OCI-LY3 (cell line): ENCODE data around the gene TTF2.

Experiments used
- EZH2phosphoT487 ChIP-seq: fragments of 200-600 bp; shearing (Covaris generic); IDR thresholded peaks from 2 replicates; pipeline ENCODE4 v1.6.1; 2018; ENCODE audit warnings: antibody characterized with exemption, mixed run types, low read depth
- TF ChIP-seq, protein P1 (sequence below): fragments of 200-600, 300-600 bp; sonication (generic); IDR thresholded peaks from 2 replicates; pipeline ENCODE4 v1.5.1; 2014; ENCODE audit warnings: antibody characterized with exemption, low read length, low read depth

DNA sequence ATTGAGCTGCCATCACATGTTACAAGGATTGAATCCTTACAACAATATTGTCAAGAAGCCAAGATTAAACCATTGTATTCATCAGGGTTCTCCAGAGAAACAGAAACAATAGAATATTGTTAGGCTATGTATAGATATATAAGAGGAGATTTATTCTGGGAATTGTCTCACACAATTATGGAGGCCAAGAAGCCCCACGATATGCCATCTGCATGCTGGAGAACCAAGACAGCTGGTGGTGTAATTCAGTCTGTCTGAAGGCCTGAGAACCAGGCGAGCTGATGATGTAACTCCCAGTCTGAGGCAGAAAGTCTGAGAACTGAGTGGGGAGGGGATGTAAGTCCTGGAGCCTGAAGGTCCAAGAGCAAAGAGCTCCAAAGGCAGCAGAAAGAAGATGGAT is 14.5 kb upstream of the TTF2 start:
- TF ChIP-seq, protein P1, sequence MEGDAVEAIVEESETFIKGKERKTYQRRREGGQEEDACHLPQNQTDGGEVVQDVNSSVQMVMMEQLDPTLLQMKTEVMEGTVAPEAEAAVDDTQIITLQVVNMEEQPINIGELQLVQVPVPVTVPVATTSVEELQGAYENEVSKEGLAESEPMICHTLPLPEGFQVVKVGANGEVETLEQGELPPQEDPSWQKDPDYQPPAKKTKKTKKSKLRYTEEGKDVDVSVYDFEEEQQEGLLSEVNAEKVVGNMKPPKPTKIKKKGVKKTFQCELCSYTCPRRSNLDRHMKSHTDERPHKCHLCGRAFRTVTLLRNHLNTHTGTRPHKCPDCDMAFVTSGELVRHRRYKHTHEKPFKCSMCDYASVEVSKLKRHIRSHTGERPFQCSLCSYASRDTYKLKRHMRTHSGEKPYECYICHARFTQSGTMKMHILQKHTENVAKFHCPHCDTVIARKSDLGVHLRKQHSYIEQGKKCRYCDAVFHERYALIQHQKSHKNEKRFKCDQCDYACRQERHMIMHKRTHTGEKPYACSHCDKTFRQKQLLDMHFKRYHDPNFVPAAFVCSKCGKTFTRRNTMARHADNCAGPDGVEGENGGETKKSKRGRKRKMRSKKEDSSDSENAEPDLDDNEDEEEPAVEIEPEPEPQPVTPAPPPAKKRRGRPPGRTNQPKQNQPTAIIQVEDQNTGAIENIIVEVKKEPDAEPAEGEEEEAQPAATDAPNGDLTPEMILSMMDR, result no peak
- no peak for TF ChIP-seq EZH2phosphoT487
